PC-9 (cell line): ENCODE data around the gene CD81.

Experiments used
- CTCF ChIP-seq: fragments of 200-600 bp; sonication (generic); conservative IDR thresholded peaks from 2 replicates; pipeline ENCODE4 v1.6.1; 2017; ENCODE audit warnings: mixed run types, antibody characterized with exemption, mild to moderate bottlenecking, moderate library complexity
- EZH2 ChIP-seq: fragments of 200-600 bp; sonication (generic); IDR thresholded peaks from 2 replicates; pipeline ENCODE4 v1.8.0; 2017; ENCODE audit warnings: antibody characterized with exemption, low read depth

- TF ChIP-seq CTCF (no peak), EZH2 (no peak)
Measured at GRCh38 chr11:2394818-2395105, 17.7 kb downstream of the CD81 start.
